Ovary (tissue), 9 donors: ENCODE measurements around the gene OR8B8. TPM values are rescaled to one million over a fixed set of nuclear protein-coding genes. Genes with fewer than 3 reads are reported as not detected.

Experiments
- DNase-seq, 5 donors: peaks; one replicate each; pipeline ENCODE4 v3.0.0-alpha.2; 2019 to 2020
- H3K27ac ChIP-seq, 2 donors: fragments of 200-600 bp; one replicate each; pipeline versions ENCODE4 v1.5.1 to v1.8.0; 2019 to 2022
- H3K27me3 ChIP-seq: fragments of 200-600 bp; one replicate; pipeline ENCODE4 v1.8.0; 2022
- H3K36me3 ChIP-seq: fragments of 200-600 bp; sonication (generic); one replicate; pipeline ENCODE4 v1.5.1; 2019
- H3K4me1 ChIP-seq: one replicate; pipeline ENCODE4 v1.8.1; 2013; ENCODE audit warnings: mild to moderate bottlenecking, moderate library complexity; ENCODE audit not compliant: insufficient read depth
- H3K4me3 ChIP-seq: fragments of 200-600 bp; sonication (generic); one replicate; pipeline ENCODE4 v1.5.1; 2017
- H3K9me3 ChIP-seq, 2 donors: fragments of 200-600 bp in 1 of 2; sonication (generic) in 1 of 2; one replicate each; pipeline versions ENCODE4 v1.5.1 to v1.8.1; 2013 to 2019; ENCODE audit warnings: mild to moderate bottlenecking in 1 of 2, moderate library complexity in 1 of 2
- CTCF ChIP-seq, 3 donors: fragments of 450-650 bp in 2 of 3; fragments of 200-600 bp in 1 of 3; IDR thresholded peaks; one replicate each; pipeline versions ENCODE4 v1.5.1 to v1.8.0; 2016 to 2022; ENCODE audit warnings: antibody characterized with exemption in 3 of 3, mild to moderate bottlenecking in 1 of 3
- EP300 ChIP-seq: sonication (generic); formaldehyde crosslinking; IDR thresholded peaks from one replicate; pipeline ENCODE4 v1.6.1; 2017; ENCODE audit warnings: antibody characterized with exemption
- POLR2A ChIP-seq: fragments of 450-650 bp; IDR thresholded peaks from one replicate; pipeline ENCODE4 v1.6.1; 2017; ENCODE audit warnings: antibody characterized with exemption, mild to moderate bottlenecking, moderate library complexity
- WGBS, 3 donors: extraction: QIAGEN DNeasy Blood & Tissue Kit in 1 of 3; methylation state at CpG; one replicate each; pipeline versions ENCODE4 v1.1.5 to v1.1.7; 2013 to 2017; 5-methylcytosine and 5-hydroxymethylcytosine counted together
- intact Hi-C, 4 donors: fragments of 100-400 bp; cut with DNase I; formaldehyde crosslinking; loops; one replicate each; pipeline versions ENCODE4 v1.11.0 to v1.15.1; 2022 to 2023
- polyA plus RNA-seq, 2 donors: library from polyadenylated mRNA; stranded (reverse); fragments of 200-250 nt in 1 of 2; fragments of 350-450 nt in 1 of 2; fragmentation: Illumina TruSeq in 1 of 2; extraction: RNeasy Lipid Tissue Mini Kit (QIAGEN cat#74804) in 1 of 2; gene quantifications; one replicate each; pipeline ENCODE4 v1.2.3, GENCODE V29; 2013 to 2014
- total RNA-seq, 7 donors: library from RNA; depleted of rRNA in 2 of 7; stranded (reverse); fragments of >200 nt in 2 of 7; fragmentation: NEBNext Ultra II Directional in 3 of 7; extraction: Animal tissue kit (Norgen Biotek cat#: 25700) in 3 of 7; gene quantifications; one replicate each; pipeline versions ENCODE4 v1.1.0 to v1.2.4, GENCODE V29; 2016 to 2023
- donor health status: DM: no; HTN: no; CAD: no; lungs with moderate emphysema.
- donor health status: DM: no; HTN: no; CAD: no.
- donor health status: Bipolar disorder and iron deficiency.
- donor health status: DM: yes; HTN: yes; CAD: no.
- donor health status: DM: no; HTN: no; CAD: no.
- donor health status: DM: yes; HTN: yes; CAD: no.

Gene OR8B8
- total and polyA plus RNA-seq, 9 donors, result not detected

GRCh38 chr11:124434699-124435098, 10.8 kb downstream of the OR8B8 start:
- Histone ChIP-seq H3K27ac (no peak overlapping the region), H3K9me3 (no peaks in the 10 kb centered on the region), H3K36me3 (no peaks in the 10 kb centered on the region), H3K4me3 (no peak overlapping the region), H3K4me1 (no peaks in the 10 kb centered on the region), H3K27me3 (no peaks in the 10 kb centered on the region)
- WGBS, 3 donors, result 71 to 91% (median 73%) methylated on average over 2 of the region's 2 CpGs
- TF ChIP-seq CTCF (IDR thresholded peaks at IDR 0.05) (no peak), EP300 (no peak), POLR2A (no peak)
- DNase-seq, result no peak
- intact Hi-C loops, result no loop called here

GRCh38 chr11:124429599-124429998, 15.9 kb downstream of the OR8B8 start:
- no peak for DNase-seq
- TF ChIP-seq CTCF (IDR thresholded peaks at IDR 0.05) (no peak), EP300 (no peak), POLR2A (no peak)
- Histone ChIP-seq H3K27ac (no peak overlapping the region), H3K27me3 (no peaks in the 10 kb centered on the region), H3K9me3 (no peaks in the 10 kb centered on the region), H3K36me3 (no peaks in the 10 kb centered on the region), H3K4me3 (no peak overlapping the region), H3K4me1 (no peaks in the 10 kb centered on the region)
- intact Hi-C loops, result no loop called here
- WGBS, 3 donors, result 68 to 78% (median 68%) methylated on average over 2 of the region's 2 CpGs

- intact Hi-C loops, result no loop called here
- TF ChIP-seq CTCF (IDR thresholded peaks at IDR 0.05) (no peak), POLR2A (no peak), EP300 (no peak)
- Histone ChIP-seq H3K4me3 (no peak within 1 kb of the TSS), H3K4me1 (no peaks in the 10 kb centered on the region), H3K9me3 (no peaks in the 10 kb centered on the region), H3K36me3 (no peaks in the 10 kb centered on the region), H3K27ac (no peak within 1 kb of the TSS), H3K27me3 (no peaks in the 10 kb centered on the region)
- DNase-seq, result no peak
- 79 to 89% (median 80%) methylated on average over 2 of the region's 2 CpGs for WGBS, 3 donors
Measured at GRCh38 chr11:124424384-124424921, 21.0 kb downstream of the OR8B8 start, which contains the start of gene OR8B4. TSS of gene OR8B4 (minus strand) at chr11:124424871. CDS start at chr11:124424871, 0 bp downstream.

- no peaks in the 10 kb centered on the region for H3K9me3 ChIP-seq
- intact Hi-C loops, result no loop called here
- 67 to 82% (median 70%) methylated on average over 4 of the region's 4 CpGs for WGBS, 3 donors
- H3K27me3 ChIP-seq, result no peaks in the 10 kb centered on the region
- DNase-seq, result no peak
- TF ChIP-seq EP300 (no peak), CTCF (IDR thresholded peaks at IDR 0.05) (no peak), POLR2A (no peak)
- H3K4me1 ChIP-seq, result no peaks in the 10 kb centered on the region
- H3K36me3 ChIP-seq, result no peaks in the 10 kb centered on the region
- no peak overlapping the region for H3K27ac ChIP-seq
- H3K4me3 ChIP-seq, result no peak overlapping the region
Measured at GRCh38 chr11:124421043-124421442, 24.5 kb downstream of the OR8B8 start.
